HG03342 (cell line): ENCODE data around the gene GZMA.
"Not testable (repeated sequence)": the region's sequence is repeated elsewhere in the genome, so short reads cannot be mapped to it uniquely, and the experiment has no call there.

Experiments
- ATAC-seq: cut with Tn5 transposase; IDR thresholded peaks from one replicate; pipeline ENCODE4 v1.9.1; 2021; ENCODE audit warnings: mild to moderate bottlenecking, moderate library complexity; ENCODE audit not compliant: unreplicated experiment

Gene GZMA

DNA sequence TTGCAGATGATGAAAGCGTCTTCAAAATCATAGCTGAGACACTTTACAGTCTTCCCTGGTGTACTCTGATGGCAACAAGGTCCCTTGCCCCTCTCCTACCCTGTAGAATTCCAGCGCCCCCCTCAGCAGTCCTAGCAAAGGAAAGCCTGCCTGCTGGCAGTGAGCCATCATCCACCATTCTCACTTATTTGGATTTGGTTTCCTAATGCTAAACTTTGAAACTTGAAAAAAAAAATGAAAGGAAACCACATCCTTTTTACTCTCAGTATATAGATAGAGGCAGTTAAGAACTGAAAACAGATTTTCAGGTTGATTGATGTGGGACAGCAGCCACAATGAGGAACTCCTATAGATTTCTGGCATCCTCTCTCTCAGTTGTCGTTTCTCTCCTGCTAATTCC, at the start of gene GZMA:
TSS of gene GZMA (plus strand) at position 299 of the 400 bp plus-strand sequence. CDS start at position 336, 37 bp downstream.
- ATAC-seq = no peak

DNA sequence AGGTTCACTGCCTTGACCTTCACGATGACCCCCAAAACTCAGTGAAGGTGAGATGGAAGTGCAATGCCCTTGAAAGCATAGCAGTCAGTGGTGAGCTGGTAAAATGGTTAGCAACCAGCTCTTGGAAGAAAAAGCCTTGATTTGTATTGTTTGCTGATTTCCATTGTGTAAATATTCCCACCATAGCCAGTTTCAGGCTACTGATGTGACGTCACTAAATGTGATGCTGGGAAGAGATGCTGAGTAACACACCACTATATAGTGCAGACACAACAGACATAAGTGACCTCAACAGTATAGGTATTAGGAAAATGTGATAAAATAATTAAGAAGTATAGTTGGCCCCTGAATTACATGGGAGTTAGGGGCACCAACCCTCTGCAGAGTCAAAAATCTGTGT, 47.3 kb upstream of the GZMA start:
- ATAC-seq = no peak

DNA sequence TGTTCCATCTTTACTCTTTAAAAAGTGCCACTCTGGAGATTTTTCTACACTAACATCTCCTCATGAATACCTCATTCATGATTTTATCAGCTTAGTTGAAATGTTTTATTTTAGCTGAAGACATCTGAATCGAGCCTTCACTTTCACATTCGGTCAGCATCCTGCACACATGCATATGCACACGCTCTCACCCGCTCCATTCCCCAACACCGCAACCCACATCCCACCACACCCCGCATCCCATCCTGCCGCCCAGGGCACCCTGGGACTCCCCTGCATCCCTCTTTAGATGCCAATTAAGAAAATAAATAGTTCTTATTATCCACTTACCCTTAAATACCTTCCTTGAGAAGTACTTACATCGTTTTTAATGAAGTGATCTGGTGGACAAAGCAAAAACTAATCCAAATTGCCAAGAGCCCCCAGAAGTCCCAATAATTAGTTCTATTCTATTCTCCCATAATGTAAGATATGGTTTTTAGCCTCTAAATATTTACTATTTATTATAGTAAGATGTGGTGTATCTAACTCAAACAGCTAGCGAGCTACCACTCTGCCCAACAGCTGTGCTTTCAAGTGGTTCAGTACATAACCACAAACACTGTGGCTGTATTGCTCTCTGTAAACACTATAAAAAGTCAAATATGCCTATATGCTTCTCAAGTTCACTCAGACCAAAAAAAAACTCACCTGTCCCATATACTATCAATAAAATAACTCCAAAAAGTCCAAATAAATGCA, 40.2 kb upstream of the GZMA start:
- ATAC-seq = no peak

DNA sequence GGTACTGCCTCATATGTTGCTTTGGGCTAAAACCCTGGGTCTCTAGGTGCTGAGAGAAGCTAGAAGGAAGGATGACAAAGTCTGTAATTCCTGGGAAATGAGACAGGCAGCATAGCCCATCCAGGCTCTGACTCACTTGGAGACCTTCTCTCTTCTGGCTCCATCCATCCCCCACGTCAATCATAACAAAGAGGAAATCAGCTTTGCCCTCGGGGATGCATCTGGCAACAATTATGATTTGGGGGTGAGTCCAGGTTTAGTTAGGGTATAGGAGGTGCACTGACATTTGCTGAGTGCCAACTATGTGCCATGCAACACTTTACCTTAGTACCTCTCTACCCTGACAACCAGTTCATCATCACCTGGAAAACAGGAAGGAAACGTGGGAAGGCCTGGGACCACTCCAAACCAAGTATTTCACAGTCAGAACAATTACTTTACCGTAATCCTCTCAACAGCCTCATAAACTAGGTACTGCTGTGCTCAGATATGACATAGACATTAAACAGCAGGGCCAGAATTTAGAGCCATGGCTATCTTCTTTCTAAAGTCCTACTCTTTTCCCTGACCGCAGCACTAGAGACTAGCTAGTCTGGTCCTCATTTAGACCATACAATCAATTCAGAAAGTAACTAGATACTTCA, 39.1 kb upstream of the GZMA start:
- no peak for ATAC-seq

GRCh38 chr5:55063899-55064298, 38.5 kb upstream of the GZMA start:
- no peak for ATAC-seq

GRCh38 chr5:55064523-55064922, 37.9 kb upstream of the GZMA start:
- ATAC-seq = no peak

DNA sequence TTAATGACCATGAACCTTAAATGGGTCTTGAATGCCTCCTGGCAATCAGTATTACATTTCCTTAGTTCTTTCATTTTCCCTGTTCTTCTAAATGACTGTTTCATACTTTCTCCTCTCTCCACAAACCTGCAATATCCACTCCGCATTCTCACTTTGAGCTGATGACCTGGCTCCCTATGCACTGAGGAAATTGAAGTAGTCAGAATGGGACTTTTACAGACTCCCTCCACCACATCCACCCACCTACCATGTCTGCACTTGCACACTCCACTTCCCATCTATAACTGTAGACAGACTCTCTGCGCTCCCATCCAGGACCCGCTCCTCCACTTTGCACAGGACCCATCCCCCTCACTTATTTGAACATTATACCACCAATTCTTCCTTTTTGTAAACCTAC, 36.2 kb upstream of the GZMA start:
- ATAC-seq = no peak

DNA sequence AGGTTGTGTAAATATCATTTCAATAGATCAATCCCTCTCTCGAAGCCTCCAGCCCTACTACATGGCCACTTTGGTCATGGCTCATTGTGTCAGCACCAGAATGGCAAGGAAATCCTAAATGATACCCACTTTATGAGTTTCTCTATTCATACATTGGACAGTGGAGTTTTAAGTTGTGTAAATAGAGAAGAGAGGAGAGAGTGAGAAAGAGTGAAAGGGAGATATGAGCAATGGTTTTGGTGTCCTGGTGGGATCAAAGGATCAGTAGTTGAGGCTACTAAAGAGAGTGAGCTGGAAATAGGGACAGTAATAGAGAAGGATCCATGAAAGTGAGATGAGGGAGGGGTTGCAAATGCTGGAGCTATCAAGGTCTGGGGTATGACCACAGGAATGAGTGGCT, 31.5 kb upstream of the GZMA start:
- no peak for ATAC-seq

DNA sequence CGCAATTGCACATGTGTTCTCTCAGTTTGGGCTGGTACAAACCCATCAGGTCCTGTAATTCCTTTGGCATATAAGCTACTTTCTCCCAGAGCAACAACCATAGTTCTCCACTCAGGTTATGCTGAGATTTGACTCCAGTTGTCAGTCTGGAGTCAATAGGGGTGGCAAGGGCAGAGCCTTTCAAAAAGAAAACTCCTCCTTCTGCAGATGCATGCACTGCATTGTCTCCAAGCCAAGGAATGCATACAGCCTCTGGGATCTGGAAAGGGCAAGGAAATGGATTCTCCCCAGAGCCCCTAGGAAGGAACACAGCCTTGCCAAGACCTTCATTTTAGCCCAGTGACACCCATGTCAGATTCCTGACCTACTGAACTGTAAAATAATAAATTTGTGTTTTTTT, 31.0 kb upstream of the GZMA start:
- ATAC-seq = no peak

DNA sequence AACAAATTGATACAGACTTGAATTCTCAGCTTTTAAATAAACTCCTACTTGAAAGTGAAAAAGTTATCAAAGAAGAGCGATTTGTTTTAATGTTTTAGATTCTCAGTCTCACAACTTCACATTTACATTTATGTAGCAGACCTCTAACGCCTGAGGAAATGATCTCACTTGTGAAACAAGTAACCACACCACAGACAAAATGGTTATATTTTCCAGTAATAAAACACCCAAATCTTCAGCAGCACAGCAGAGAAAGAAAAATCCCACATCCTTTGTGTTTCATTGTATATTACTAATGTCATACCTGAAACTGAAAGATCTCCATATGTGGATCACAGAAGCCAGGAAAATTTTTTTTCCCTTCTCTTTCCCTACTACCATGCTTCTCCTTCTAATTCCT, 29.8 kb upstream of the GZMA start:
- no peak for ATAC-seq

- ATAC-seq = no peak
Observed at GRCh38 chr5:55073211-55073610, 29.2 kb upstream of the GZMA start.

- no peak for ATAC-seq
Observed at GRCh38 chr5:55081541-55081940, 20.9 kb upstream of the GZMA start.

DNA sequence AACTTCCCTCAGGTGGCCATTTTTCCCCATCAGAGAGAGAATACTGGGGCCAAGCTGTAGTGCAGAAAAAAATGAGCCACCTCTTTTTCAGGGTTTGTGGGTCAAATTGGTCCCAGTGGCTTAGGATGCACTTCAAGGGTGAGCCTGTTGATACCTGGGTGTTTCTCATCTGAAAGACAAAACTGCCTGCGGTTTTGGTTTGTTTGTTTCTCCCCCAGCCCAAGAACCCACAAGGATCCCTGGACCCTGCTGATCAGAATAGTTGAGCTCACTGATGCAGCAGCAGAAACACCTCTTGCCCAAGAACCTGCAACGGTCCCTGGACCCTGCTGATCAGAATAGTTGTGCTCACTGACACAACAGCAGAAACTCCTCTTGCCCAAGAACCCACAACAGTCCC, 13.1 kb upstream of the GZMA start:
- not testable (repeated sequence) for ATAC-seq

GRCh38 chr5:55091011-55091410, 11.4 kb upstream of the GZMA start:
- not testable (repeated sequence) for ATAC-seq

GRCh38 chr5:55096182-55096581, 6.3 kb upstream of the GZMA start:
- ATAC-seq = no peak

DNA sequence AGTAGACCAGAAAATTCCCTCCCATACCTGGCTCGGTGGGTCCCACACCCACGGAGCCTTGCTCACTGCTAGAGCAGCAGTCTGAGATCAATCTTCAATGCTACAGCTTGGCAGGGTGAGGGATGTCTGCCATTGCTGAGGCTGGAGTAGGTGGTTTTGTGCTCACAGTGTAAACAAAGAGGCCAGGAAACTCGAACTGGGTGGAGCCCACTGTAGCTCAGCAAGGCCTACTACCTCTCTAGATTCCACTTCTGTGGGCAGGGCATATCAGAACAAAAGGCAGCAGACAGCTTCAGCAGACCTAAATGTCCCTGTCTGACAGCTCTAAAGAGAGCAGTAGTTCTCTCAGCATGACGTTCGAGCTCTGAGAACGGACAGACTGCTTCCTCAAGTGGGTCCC, 5.6 kb upstream of the GZMA start:
- ATAC-seq = no peak

- ATAC-seq = not testable (repeated sequence)
Observed at GRCh38 chr5:55101148-55101547, 1.3 kb upstream of the GZMA start.

- no peak for ATAC-seq
Observed at GRCh38 chr5:55101556-55102276, 730 bp upstream of the GZMA start.

GRCh38 chr5:55104036-55104772, 1.8 kb downstream of the GZMA start:
- no peak for ATAC-seq

DNA sequence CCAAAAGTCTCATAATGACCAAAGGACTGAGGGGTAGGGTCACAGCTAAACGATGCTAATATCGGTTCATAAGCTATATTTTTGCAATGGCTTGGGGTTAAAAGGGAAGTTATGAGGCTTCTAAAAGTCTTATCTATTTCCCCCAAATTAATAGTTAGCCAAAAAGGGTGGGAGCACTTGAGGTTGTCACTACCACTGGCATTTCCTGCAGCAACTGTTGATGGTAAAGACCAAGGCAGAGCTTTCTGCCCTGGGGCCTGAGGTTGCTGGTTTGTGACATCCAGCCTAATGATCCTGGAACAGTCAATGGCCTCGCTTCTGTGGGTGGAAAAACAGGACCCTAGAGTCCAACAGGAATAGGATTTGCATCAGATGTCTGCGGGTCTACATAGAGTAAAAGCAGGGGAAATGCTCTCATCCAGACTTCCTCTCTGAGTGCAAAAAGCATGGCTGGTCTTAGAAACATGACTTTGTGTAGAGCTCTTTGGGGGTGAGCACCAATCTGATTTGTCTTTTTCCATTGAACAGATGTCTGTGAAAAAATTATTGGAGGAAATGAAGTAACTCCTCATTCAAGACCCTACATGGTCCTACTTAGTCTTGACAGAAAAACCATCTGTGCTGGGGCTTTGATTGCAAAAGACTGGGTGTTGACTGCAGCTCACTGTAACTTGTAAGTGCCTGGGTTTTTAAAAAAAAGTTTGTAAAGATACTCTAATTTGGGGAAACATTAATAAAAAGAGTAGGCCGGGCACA, 2.7 kb downstream of the GZMA start:
- ATAC-seq = no peak

DNA sequence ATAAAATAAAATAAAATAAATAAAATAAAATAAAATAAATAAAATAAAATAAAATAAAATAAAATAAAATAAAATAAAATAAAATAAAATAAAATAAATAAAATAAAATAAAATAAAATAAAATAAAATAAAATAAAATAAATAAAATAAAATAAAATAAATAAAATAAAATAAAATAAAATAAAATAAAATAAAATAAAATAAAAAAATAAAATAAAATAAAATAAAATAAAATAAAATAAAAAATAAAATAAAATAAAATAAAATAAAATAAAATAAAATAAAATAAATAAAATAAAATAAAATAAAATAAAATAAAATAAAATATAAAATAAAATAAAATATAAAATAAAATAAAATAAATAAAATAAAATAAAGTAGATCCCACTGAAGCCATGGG, 3.5 kb downstream of the GZMA start:
- ATAC-seq = not testable (repeated sequence)
